ENCODE data around the gene DCUN1D3. TPM values are rescaled to one million over a fixed set of nuclear protein-coding genes. Genes with fewer than 3 reads are reported as not detected.

DCUN1D3 gene
- total RNA-seq, 4 donors from 2014 or later = 18.3 to 37.4 (median 27.8) TPM

GRCh38 chr16:20860361-20860760 lies 39.8 kb downstream of the DCUN1D3 start:
- no peak for DNase-seq (ENCODE audit: extremely low spot score)
- Histone ChIP-seq H3K4me1 (peaks cover 44 to 57% (median 52%) of the 10 kb centered on the region in 4 donors), H3K36me3 (peaks cover 12 to 50% (median 34%) of the 10 kb centered on the region in 4 donors), H3K9me3 (no peaks in the 10 kb centered on the region), H3K27me3 (no peaks in the 10 kb centered on the region), H3K27ac (replicated peaks in 1 of 4) (peak overlapping the region in 3 of 4 donors; percentile 14 to 44 (median 23)), H3K4me3 (no peak overlapping the region)
- TF ChIP-seq POLR2A (IDR thresholded peaks at IDR 0.05; ENCODE audit: low read depth) = no peak
- no peak for TF ChIP-seq EP300 (IDR thresholded peaks at IDR 0.05)
- TF ChIP-seq POLR2AphosphoS5 (IDR thresholded peaks at IDR 0.05) = no peak
- no peak for TF ChIP-seq CTCF (IDR thresholded peaks at IDR 0.05)
- 76% methylated on average over 4 of the region's 4 CpGs for WGBS
- intact Hi-C loops (cut with DNase I) = no loop called here

GRCh38 chr16:20859699-20860098 lies 40.5 kb downstream of the DCUN1D3 start:
- H3K4me1 ChIP-seq = peaks cover 37 to 51% (median 48%) of the 10 kb centered on the region in 4 donors
- H3K4me3 ChIP-seq = no peak overlapping the region
- H3K27me3 ChIP-seq = no peaks in the 10 kb centered on the region
- TF ChIP-seq POLR2A (IDR thresholded peaks at IDR 0.05; ENCODE audit: low read depth) (no peak), CTCF (IDR thresholded peaks at IDR 0.05) (no peak), EP300 (IDR thresholded peaks at IDR 0.05) (no peak), POLR2AphosphoS5 (IDR thresholded peaks at IDR 0.05) (no peak)
- H3K27ac ChIP-seq (replicated peaks in 1 of 4) = peak overlapping the region in 2 of 4 donors; percentile 23 to 44
- DNase-seq (ENCODE audit: extremely low spot score) = no peak
- no peaks in the 10 kb centered on the region for H3K9me3 ChIP-seq
- 60% methylated on average over 3 of the region's 4 CpGs for WGBS
- intact Hi-C loops (cut with DNase I) = no loop called here
- H3K36me3 ChIP-seq = peaks cover 12 to 56% (median 40%) of the 10 kb centered on the region in 4 donors

GRCh38 chr16:20859229-20859628 lies 40.9 kb downstream of the DCUN1D3 start:
- no peak for DNase-seq (ENCODE audit: extremely low spot score)
- Histone ChIP-seq H3K4me1 (peaks cover 33 to 53% (median 47%) of the 10 kb centered on the region in 4 donors), H3K27me3 (no peaks in the 10 kb centered on the region), H3K27ac (replicated peaks in 1 of 4) (no peak overlapping the region), H3K36me3 (peaks cover 12 to 56% (median 40%) of the 10 kb centered on the region in 4 donors), H3K9me3 (no peaks in the 10 kb centered on the region), H3K4me3 (no peak overlapping the region)
- intact Hi-C loops (cut with DNase I) = no loop called here
- WGBS = 91% methylated on average over 3 of the region's 3 CpGs
- no peak for TF ChIP-seq POLR2AphosphoS5 (IDR thresholded peaks at IDR 0.05)
- TF ChIP-seq CTCF (IDR thresholded peaks at IDR 0.05) = no peak
- TF ChIP-seq EP300 (IDR thresholded peaks at IDR 0.05) = no peak
- no peak for TF ChIP-seq POLR2A (IDR thresholded peaks at IDR 0.05; ENCODE audit: low read depth)

GRCh38 chr16:20857281-20857680 lies 42.9 kb downstream of the DCUN1D3 start:
- H3K4me3 ChIP-seq = no peak overlapping the region
- no peak for DNase-seq (ENCODE audit: extremely low spot score)
- peaks cover 12 to 53% (median 38%) of the 10 kb centered on the region in 4 donors for H3K36me3 ChIP-seq
- WGBS = 88% methylated on average over 2 of the region's 2 CpGs
- H3K27me3 ChIP-seq = no peaks in the 10 kb centered on the region
- no peak for TF ChIP-seq POLR2AphosphoS5 (IDR thresholded peaks at IDR 0.05)
- no peak for TF ChIP-seq POLR2A (IDR thresholded peaks at IDR 0.05; ENCODE audit: low read depth)
- TF ChIP-seq CTCF (IDR thresholded peaks at IDR 0.05) = no peak
- TF ChIP-seq EP300 (IDR thresholded peaks at IDR 0.05) = no peak
- H3K27ac ChIP-seq (replicated peaks in 1 of 4) = no peak overlapping the region
- no peaks in the 10 kb centered on the region for H3K9me3 ChIP-seq
- intact Hi-C loops (cut with DNase I) = no loop called here
- peaks cover 46 to 64% (median 51%) of the 10 kb centered on the region in 4 donors for H3K4me1 ChIP-seq

DNA sequence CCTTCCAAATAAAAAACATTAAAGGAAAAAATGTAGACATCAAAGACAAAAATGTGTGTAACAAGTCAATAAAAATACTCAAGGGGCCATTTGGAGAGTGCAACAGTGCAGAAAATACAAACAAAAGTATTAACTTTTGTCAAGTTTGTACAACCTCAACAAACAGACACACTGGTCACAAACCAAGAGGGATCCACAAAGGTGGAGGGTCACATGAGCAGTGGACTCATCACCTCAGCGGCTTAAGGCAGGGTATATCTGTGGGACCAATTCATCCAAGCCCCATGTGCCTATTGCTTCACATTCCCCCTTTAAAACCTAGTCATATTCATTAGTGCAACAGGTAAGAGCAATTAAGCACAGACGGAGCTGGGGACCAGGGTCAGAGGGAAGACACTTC lies 45.2 kb downstream of the DCUN1D3 start:
- intact Hi-C loops (cut with DNase I) = no loop called here
- WGBS = 91% methylated on average over 2 of the region's 2 CpGs
- H3K36me3 ChIP-seq = peaks cover 6 to 32% (median 18%) of the 10 kb centered on the region in 4 donors

More for the DNA sequence above, 45.2 kb downstream of the DCUN1D3 start:
- Histone ChIP-seq H3K27ac (replicated peaks in 1 of 4) (no peak overlapping the region), H3K4me1 (peaks cover 49 to 67% (median 55%) of the 10 kb centered on the region in 4 donors), H3K4me3 (no peak overlapping the region), H3K27me3 (no peaks in the 10 kb centered on the region), H3K9me3 (no peaks in the 10 kb centered on the region)
- no peak for DNase-seq (ENCODE audit: extremely low spot score)
- no peak for TF ChIP-seq EP300 (IDR thresholded peaks at IDR 0.05)
- no peak for TF ChIP-seq CTCF (IDR thresholded peaks at IDR 0.05)
- TF ChIP-seq POLR2AphosphoS5 (IDR thresholded peaks at IDR 0.05) = no peak
- no peak for TF ChIP-seq POLR2A (IDR thresholded peaks at IDR 0.05; ENCODE audit: low read depth)

All from esophagus muscularis mucosa (tissue), 4 donors.